Stimulated activated CD4-positive, alpha-beta T cell treated with anti-CD3 and anti-CD28 coated beads, TNF-alpha, amount 100 ng/mL, for 1 hour (primary cell): Measurements from ENCODE around the gene CD274.
"Not testable (repeated sequence)": the region's sequence is repeated elsewhere in the genome, so short reads cannot be mapped to it uniquely, and the experiment has no call there.

Experiments used
- DNase-seq, 3 donors: peaks; one replicate each; pipeline ENCODE4 v3.0.0-alpha.2; 2020; ENCODE audit warnings: low read depth in 3 of 3, low spot score in 1 of 3

The CD274 gene

GRCh38 chr9:5437254-5438216 is 12.8 kb upstream of the CD274 start, which contains the start of gene PLGRKT:
Gene PLGRKT, minus strand, starts transcription at chr9:5437925. Its CDS starts 5,948 bp downstream, at chr9:5431977.
- DNase-seq: peak; percentile 72 to 76 (median 74)

GRCh38 chr9:5438301-5439162 is 11.8 kb upstream of the CD274 start:
- DNase-seq: peak in 1 of 3 donors; percentile 22

DNA sequence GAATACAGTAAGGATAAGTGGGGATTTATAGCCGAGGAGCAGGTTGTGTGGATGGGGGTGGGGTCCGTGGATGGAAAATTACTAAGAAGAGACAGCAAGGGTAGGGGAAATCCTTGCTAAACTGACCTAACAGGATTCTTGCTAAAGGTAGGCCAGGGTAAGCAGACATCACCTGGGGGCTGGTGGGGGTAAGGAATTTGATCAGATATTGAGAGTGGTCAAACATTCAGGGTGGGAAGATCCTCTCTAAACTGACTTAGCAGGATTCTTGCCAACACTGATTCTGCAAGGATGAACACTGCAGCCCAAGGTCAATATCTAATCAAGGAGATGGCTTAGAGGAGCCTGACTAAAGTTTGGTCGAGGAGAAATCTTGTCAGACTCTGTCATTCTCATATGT is 9.9 kb upstream of the CD274 start:
- no peak for DNase-seq

- no peak for DNase-seq
These were observed 9.3 kb upstream of the CD274 start for GRCh38 chr9:5441043-5441442.

GRCh38 chr9:5442400-5443011 is 7.8 kb upstream of the CD274 start:
- no peak for DNase-seq

DNA sequence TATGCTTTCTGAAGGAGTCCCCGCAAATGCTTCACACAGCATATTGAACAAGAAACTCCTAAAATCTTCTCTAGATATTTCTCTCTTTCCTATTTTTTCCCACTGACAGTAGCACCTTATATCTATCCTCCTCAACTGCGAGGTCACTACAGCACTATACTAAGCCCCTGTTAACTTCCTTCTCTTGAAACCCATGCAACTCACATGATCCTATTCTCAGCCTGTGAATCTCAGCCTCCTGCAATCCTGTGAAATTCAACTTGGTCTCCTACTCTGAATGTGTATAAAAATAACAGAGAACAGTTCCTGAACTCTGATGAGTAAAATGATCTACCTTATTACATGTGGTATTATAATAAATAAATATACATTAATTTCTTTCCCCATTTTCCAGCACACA is 6.5 kb upstream of the CD274 start:
- no peak for DNase-seq

DNA sequence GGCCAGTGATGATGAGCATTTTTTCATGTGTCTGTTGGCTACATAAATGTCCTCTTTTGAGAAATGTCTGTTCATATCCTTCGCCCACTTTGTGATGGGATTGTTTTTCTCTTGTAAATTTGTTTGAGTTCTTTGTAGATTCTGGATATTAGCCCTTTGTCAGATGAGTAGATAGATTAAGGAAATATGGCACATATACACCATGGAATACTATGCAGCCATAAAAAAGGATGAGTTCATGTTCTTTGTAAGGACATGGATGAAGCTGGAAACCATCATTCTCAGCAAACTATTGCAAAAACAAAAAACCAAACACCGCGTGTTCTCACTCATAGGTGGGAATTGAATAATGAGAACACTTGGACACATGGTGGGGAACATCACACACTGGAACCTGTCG is 5.2 kb upstream of the CD274 start:
- DNase-seq: not testable (repeated sequence)

GRCh38 chr9:5445886-5446285 is 4.5 kb upstream of the CD274 start:
- DNase-seq: no peak

- no peak for DNase-seq
These were observed 3.7 kb upstream of the CD274 start for GRCh38 chr9:5446451-5447236.

- no peak for DNase-seq
These were observed 3.0 kb upstream of the CD274 start for GRCh38 chr9:5447337-5447736.

DNA sequence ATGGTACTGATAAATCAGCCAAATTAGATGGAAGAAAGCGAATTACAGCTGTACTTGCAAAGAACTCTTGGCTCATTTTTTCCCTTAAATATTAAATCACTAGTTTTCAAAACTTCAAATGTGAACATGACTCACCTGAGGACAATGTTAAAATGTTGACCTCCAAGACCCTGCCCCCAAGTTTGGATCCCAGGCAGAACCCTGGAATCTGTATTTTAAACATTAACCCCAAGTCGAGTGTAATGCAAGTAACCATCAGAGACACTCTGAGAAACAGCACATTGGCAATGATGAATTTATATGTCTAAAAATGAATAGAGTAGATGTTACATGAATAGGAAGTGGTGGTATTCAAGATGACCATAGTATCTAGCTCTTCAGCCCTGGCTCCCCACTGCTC is 2.3 kb upstream of the CD274 start:
- DNase-seq: no peak

GRCh38 chr9:5448461-5449435 is 1.6 kb upstream of the CD274 start:
- DNase-seq: no peak

DNA sequence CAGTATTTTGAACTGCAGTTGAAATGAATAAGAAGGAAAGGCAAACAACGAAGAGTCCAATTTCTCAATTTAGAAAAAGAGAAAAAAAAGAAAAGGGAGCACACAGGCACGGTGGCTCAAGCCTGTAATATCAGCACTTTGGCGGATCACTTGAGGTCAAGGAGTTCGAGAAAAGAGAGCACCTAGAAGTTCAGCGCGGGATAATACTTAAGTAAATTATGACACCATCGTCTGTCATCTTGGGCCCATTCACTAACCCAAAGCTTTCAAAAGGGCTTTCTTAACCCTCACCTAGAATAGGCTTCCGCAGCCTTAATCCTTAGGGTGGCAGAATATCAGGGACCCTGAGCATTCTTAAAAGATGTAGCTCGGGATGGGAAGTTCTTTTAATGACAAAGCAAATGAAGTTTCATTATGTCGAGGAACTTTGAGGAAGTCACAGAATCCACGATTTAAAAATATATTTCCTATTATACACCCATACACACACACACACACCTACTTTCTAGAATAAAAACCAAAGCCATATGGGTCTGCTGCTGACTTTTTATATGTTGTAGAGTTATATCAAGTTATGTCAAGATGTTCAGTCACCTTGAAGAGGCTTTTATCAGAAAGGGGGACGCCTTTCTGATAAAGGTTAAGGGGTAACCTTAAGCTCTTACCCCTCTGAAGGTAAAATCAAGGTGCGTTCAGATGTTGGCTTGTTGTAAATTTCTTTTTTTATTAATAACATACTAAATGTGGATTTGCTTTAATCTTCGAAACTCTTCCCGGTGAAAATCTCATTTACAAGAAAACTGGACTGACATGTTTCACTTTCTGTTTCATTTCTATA is 602 bp upstream of the CD274 start:
- DNase-seq: no peak

GRCh38 chr9:5452286-5452609 is 1.9 kb downstream of the CD274 start:
- no peak for DNase-seq

DNA sequence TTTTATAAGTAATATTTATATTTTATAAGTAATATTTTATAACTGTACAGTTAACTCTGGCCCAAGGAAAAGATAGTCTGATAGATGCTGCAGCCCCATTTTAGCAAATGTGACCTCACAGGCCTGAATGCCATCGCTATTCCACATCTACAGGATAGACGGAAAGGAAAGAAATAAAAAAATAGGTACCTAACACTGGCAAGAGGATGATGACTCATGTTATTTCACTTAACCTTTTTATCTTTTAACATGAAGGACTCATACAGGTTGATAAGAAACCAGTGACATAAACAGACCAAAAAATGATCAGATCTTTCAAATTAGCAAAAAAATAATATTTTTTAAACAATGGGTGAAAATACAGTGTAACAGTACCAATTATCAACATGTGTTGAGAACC is 2.7 kb downstream of the CD274 start:
- DNase-seq: no peak

DNA sequence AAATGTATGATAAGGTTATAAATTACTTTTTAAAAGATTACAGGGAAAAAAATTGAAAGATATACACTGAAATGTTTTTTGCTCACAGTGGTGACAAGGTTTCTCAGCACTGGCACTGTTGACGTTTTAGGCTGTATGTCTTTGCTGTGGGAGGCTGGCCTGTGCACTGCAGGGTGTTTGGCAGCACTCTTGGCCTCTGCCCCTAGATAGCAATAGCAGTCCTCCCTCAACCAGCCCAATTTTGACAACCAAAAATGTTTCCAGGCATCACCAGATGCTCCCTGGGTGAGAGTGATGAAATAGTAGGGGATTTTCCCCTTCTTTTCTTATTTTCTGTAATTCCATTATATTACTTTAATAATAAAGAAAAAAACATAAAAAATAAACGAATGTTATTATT is 3.3 kb downstream of the CD274 start:
- DNase-seq: no peak

- no peak for DNase-seq
These were observed 4.8 kb downstream of the CD274 start for GRCh38 chr9:5455181-5455580.

DNA sequence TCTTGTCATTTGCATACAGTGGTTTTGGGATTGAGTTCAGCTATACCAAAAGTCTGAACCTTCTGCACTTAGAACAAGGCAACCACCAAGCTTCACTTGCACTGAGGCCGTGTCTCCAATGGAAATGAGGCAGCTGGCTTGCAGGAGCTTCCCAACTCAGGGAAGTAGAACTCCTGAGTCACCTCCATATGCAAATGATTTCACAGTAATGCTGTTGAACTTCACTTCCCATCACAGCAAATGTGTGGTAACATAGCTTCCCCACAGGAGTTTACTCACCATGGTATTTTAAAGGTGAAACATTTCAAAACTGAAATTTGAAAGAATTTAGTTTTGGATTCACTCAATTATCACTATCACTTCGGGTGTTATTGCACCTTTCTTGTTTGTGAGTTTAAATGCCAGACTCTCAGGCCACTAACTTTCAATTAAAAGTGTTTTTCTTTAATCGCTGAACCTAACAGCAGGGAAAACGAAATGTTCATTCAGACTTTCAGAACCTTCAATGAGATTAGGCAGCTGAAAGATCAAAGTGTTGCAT is 9.0 kb downstream of the CD274 start:
- DNase-seq: no peak

DNA sequence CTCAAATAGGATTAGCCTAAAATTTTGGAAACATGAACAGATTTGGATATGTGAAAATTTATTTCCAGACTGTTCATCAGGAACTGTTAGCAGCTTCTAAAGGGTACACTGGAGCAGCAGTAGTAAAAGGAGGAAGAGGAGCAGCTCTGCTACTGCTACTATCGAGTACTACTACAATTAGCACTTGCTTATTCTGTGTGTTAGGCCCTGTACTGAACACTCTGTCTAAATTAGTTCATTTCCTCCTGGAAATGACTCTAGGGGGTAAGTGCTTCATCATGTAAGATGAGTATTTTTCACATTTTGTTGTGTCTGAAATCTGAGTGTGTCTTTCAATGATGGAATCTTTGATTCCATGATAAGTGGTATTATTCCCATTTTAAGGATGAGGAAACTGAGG is 9.8 kb downstream of the CD274 start:
- DNase-seq: no peak
